HUES64 (cell line): Measurements from ENCODE around the gene CHL1.

Source experiments
- H3K27ac ChIP-seq: 2 replicates; pipeline ENCODE4 v1.7.0; 2013; ENCODE audit warnings: low read depth, low read length, inconsistent platforms
- H3K27me3 ChIP-seq: 2 replicates; pipeline ENCODE4 v1.6.1; 2013; ENCODE audit warnings: mild to moderate bottlenecking, low read length; ENCODE audit not compliant: insufficient read depth
- H3K36me3 ChIP-seq: 2 replicates; pipeline ENCODE4 v1.6.1; 2013; ENCODE audit warnings: mild to moderate bottlenecking, low read length; ENCODE audit not compliant: insufficient read depth
- H3K4me1 ChIP-seq: 2 replicates; pipeline ENCODE4 v1.6.1; 2013; ENCODE audit warnings: mild to moderate bottlenecking, low read length, moderate library complexity; ENCODE audit not compliant: insufficient read depth
- H3K4me3 ChIP-seq: 2 replicates; pipeline ENCODE4 v1.5.1; 2013; ENCODE audit warnings: mild to moderate bottlenecking, low read length, moderate library complexity
- H3K9ac ChIP-seq: 2 replicates; pipeline ENCODE4 v1.6.1; 2013; ENCODE audit warnings: mild to moderate bottlenecking, low read depth, low read length
- H3K9me3 ChIP-seq: 2 replicates; pipeline ENCODE4 v1.6.1; 2013; ENCODE audit warnings: low read depth, low read length; ENCODE audit not compliant: insufficient read depth
- WGBS: fragments of 150-250, 120-280 bp; methylation state at CpG from one replicate; pipeline ENCODE4 v1.1.7; 2013; ENCODE audit warnings: missing lambda C conversion rate; 5-methylcytosine and 5-hydroxymethylcytosine counted together

Gene CHL1

GRCh38 chr3:414063-414462 is 217.5 kb downstream of the CHL1 start:
- H3K9ac ChIP-seq, result no peak overlapping the region
- H3K4me1 ChIP-seq, result no peaks in the 10 kb centered on the region
- H3K4me3 ChIP-seq, result no peak overlapping the region
- H3K36me3 ChIP-seq, result no peaks in the 10 kb centered on the region
- no peak overlapping the region for H3K27ac ChIP-seq
- peaks cover 54% of the 10 kb centered on the region for H3K9me3 ChIP-seq
- peaks cover 27% of the 10 kb centered on the region for H3K27me3 ChIP-seq

- no peak overlapping the region for H3K9ac ChIP-seq
- no peaks in the 10 kb centered on the region for H3K4me1 ChIP-seq
- no peak overlapping the region for H3K4me3 ChIP-seq
- no peaks in the 10 kb centered on the region for H3K36me3 ChIP-seq
- peaks cover 59% of the 10 kb centered on the region for H3K9me3 ChIP-seq
- WGBS, result 72% methylated on average over 2 of the region's 7 CpGs
- H3K27ac ChIP-seq, result no peak overlapping the region
- peaks cover 51% of the 10 kb centered on the region for H3K27me3 ChIP-seq
Observed at GRCh38 chr3:418239-418929, 221.8 kb downstream of the CHL1 start.

- H3K4me1 ChIP-seq, result no peaks in the 10 kb centered on the region
- peaks cover 70% of the 10 kb centered on the region for H3K9me3 ChIP-seq
- no peaks in the 10 kb centered on the region for H3K36me3 ChIP-seq
- H3K4me3 ChIP-seq, result no peak overlapping the region
- peaks cover 51% of the 10 kb centered on the region for H3K27me3 ChIP-seq
- WGBS, result 88% methylated on average over 3 of the region's 5 CpGs
- no peak overlapping the region for H3K27ac ChIP-seq
- H3K9ac ChIP-seq, result no peak overlapping the region
Observed at GRCh38 chr3:420584-420983, 224.0 kb downstream of the CHL1 start.

GRCh38 chr3:425079-425478 is 228.5 kb downstream of the CHL1 start:
- Histone ChIP-seq H3K36me3 (no peaks in the 10 kb centered on the region), H3K4me1 (no peaks in the 10 kb centered on the region), H3K4me3 (no peak overlapping the region), H3K9ac (no peak overlapping the region), H3K27me3 (peaks cover 16% of the 10 kb centered on the region), H3K9me3 (peaks cover 53% of the 10 kb centered on the region), H3K27ac (no peak overlapping the region)
- WGBS, result 84% methylated on average over 2 of the region's 3 CpGs

- Histone ChIP-seq H3K4me1 (no peaks in the 10 kb centered on the region), H3K9me3 (peaks cover 56% of the 10 kb centered on the region), H3K27me3 (peaks cover 8% of the 10 kb centered on the region; the same call in 1 of the 2 replicates), H3K4me3 (no peak overlapping the region), H3K9ac (no peak overlapping the region), H3K27ac (no peak overlapping the region), H3K36me3 (no peaks in the 10 kb centered on the region)
- WGBS, result 28% methylated on average over 1 of the region's 1 CpG
Observed at GRCh38 chr3:426072-426471, 229.5 kb downstream of the CHL1 start.

- Histone ChIP-seq H3K4me3 (no peak overlapping the region), H3K36me3 (no peaks in the 10 kb centered on the region), H3K27me3 (peaks cover under 1% of the 10 kb centered on the region; the same call in 1 of the 2 replicates), H3K4me1 (no peaks in the 10 kb centered on the region), H3K27ac (no peak overlapping the region), H3K9ac (no peak overlapping the region), H3K9me3 (peaks cover 62% of the 10 kb centered on the region)
- WGBS, result 71% methylated on average over 3 of the region's 4 CpGs
Observed at GRCh38 chr3:427128-427527, 230.6 kb downstream of the CHL1 start.

- Histone ChIP-seq H3K9me3 (peaks cover 61% of the 10 kb centered on the region), H3K4me3 (no peak overlapping the region), H3K9ac (no peak overlapping the region), H3K4me1 (no peaks in the 10 kb centered on the region), H3K27me3 (no peaks in the 10 kb centered on the region; the same call in 1 of the 2 replicates), H3K27ac (no peak overlapping the region), H3K36me3 (no peaks in the 10 kb centered on the region)
- 59% methylated on average over 1 of the region's 4 CpGs for WGBS
Observed at GRCh38 chr3:430186-430585, 233.6 kb downstream of the CHL1 start.

- H3K4me3 ChIP-seq, result no peak overlapping the region
- no peaks in the 10 kb centered on the region; the same call in 1 of the 2 replicates for H3K27me3 ChIP-seq
- 89% methylated on average over 2 of the region's 3 CpGs for WGBS
- no peak overlapping the region for H3K27ac ChIP-seq
- H3K9me3 ChIP-seq, result peaks cover 70% of the 10 kb centered on the region
- H3K4me1 ChIP-seq, result no peaks in the 10 kb centered on the region
- H3K9ac ChIP-seq, result no peak overlapping the region
- no peaks in the 10 kb centered on the region for H3K36me3 ChIP-seq
Observed at GRCh38 chr3:435161-435560, 238.6 kb downstream of the CHL1 start.

- no peaks in the 10 kb centered on the region for H3K4me1 ChIP-seq
- H3K4me3 ChIP-seq, result no peak overlapping the region
- peaks cover 67% of the 10 kb centered on the region for H3K9me3 ChIP-seq
- no peak overlapping the region for H3K9ac ChIP-seq
- no peak overlapping the region for H3K27ac ChIP-seq
- H3K36me3 ChIP-seq, result no peaks in the 10 kb centered on the region
- no peaks in the 10 kb centered on the region; the same call in 1 of the 2 replicates for H3K27me3 ChIP-seq
- 75% methylated on average over 2 of the region's 2 CpGs for WGBS
Observed at GRCh38 chr3:436053-436452, 239.5 kb downstream of the CHL1 start.

- 60% methylated on average over 3 of the region's 5 CpGs for WGBS
- Histone ChIP-seq H3K4me1 (no peaks in the 10 kb centered on the region), H3K27ac (no peak overlapping the region), H3K4me3 (no peak overlapping the region), H3K9ac (no peak overlapping the region), H3K36me3 (no peaks in the 10 kb centered on the region), H3K27me3 (no peaks in the 10 kb centered on the region), H3K9me3 (peaks cover 52% of the 10 kb centered on the region)
Observed at GRCh38 chr3:440826-441225, 244.3 kb downstream of the CHL1 start.

GRCh38 chr3:445960-446359 is 249.4 kb downstream of the CHL1 start:
- Histone ChIP-seq H3K9me3 (peaks cover 41% of the 10 kb centered on the region), H3K36me3 (no peaks in the 10 kb centered on the region), H3K4me1 (no peaks in the 10 kb centered on the region; the same call in 1 of the 2 replicates), H3K27me3 (no peaks in the 10 kb centered on the region), H3K9ac (no peak overlapping the region), H3K4me3 (no peak overlapping the region), H3K27ac (no peak overlapping the region)
- 91% methylated on average over 2 of the region's 2 CpGs for whole genome bisulfite sequencing

GRCh38 chr3:447671-448070 is 251.1 kb downstream of the CHL1 start:
- H3K36me3 ChIP-seq, result no peaks in the 10 kb centered on the region
- WGBS, result 78% methylated on average over 5 of the region's 5 CpGs
- no peak overlapping the region for H3K4me3 ChIP-seq
- H3K27me3 ChIP-seq, result no peaks in the 10 kb centered on the region
- H3K27ac ChIP-seq, result no peak overlapping the region
- H3K4me1 ChIP-seq, result no peaks in the 10 kb centered on the region; the same call in 1 of the 2 replicates
- no peak overlapping the region for H3K9ac ChIP-seq
- peaks cover 34% of the 10 kb centered on the region for H3K9me3 ChIP-seq
